CD4-positive, alpha-beta T cell treated with Interleukin-10 for 1 hour (primary cell): ENCODE data around the gene KIF3B.
"Not testable (repeated sequence)": the region's sequence is repeated elsewhere in the genome, so short reads cannot be mapped to it uniquely, and the experiment has no call there.

Experiments used
- DNase-seq: peaks from one replicate; pipeline ENCODE4 v3.0.0-alpha.2; 2020

KIF3B gene

GRCh38 chr20:32333181-32333987 is 55.9 kb downstream of the KIF3B start:
- no peak for DNase-seq

- DNase-seq, result peak; percentile 55
These were observed 56.8 kb downstream of the KIF3B start for GRCh38 chr20:32333988-32334885.

- peak; percentile 38 for DNase-seq
These were observed 59.5 kb downstream of the KIF3B start for GRCh38 chr20:32336918-32337347.

GRCh38 chr20:32337937-32338661 is 60.6 kb downstream of the KIF3B start:
- no peak for DNase-seq

GRCh38 chr20:32338665-32339064 is 61.2 kb downstream of the KIF3B start:
- no peak for DNase-seq

- no peak for DNase-seq
These were observed 61.7 kb downstream of the KIF3B start for GRCh38 chr20:32339116-32339515.

GRCh38 chr20:32341053-32341452 is 63.6 kb downstream of the KIF3B start:
- DNase-seq, result not testable (repeated sequence)

GRCh38 chr20:32343439-32343838 is 66.0 kb downstream of the KIF3B start:
- DNase-seq, result no peak

GRCh38 chr20:32344835-32345506 is 67.5 kb downstream of the KIF3B start:
- DNase-seq, result no peak

- DNase-seq, result no peak
These were observed 70.8 kb downstream of the KIF3B start for GRCh38 chr20:32348207-32348606.

- DNase-seq, result no peak
These were observed 73.0 kb downstream of the KIF3B start for GRCh38 chr20:32350421-32350820.

- DNase-seq, result no peak
These were observed 74.8 kb downstream of the KIF3B start for GRCh38 chr20:32352121-32352720.

- DNase-seq, result no peak
These were observed 76.5 kb downstream of the KIF3B start for GRCh38 chr20:32353848-32354496.

GRCh38 chr20:32354592-32355416 is 77.4 kb downstream of the KIF3B start:
- no peak for DNase-seq

GRCh38 chr20:32355417-32355841 is 78.0 kb downstream of the KIF3B start:
- no peak for DNase-seq

- not testable (repeated sequence) for DNase-seq
These were observed 78.6 kb downstream of the KIF3B start for GRCh38 chr20:32355907-32356621.

- DNase-seq, result no peak
These were observed 79.3 kb downstream of the KIF3B start for GRCh38 chr20:32356622-32357374.

GRCh38 chr20:32357375-32357868 is 80.0 kb downstream of the KIF3B start:
- DNase-seq, result no peak
